Measurements from ENCODE around the gene OXLD1.

Gene OXLD1

DNA sequence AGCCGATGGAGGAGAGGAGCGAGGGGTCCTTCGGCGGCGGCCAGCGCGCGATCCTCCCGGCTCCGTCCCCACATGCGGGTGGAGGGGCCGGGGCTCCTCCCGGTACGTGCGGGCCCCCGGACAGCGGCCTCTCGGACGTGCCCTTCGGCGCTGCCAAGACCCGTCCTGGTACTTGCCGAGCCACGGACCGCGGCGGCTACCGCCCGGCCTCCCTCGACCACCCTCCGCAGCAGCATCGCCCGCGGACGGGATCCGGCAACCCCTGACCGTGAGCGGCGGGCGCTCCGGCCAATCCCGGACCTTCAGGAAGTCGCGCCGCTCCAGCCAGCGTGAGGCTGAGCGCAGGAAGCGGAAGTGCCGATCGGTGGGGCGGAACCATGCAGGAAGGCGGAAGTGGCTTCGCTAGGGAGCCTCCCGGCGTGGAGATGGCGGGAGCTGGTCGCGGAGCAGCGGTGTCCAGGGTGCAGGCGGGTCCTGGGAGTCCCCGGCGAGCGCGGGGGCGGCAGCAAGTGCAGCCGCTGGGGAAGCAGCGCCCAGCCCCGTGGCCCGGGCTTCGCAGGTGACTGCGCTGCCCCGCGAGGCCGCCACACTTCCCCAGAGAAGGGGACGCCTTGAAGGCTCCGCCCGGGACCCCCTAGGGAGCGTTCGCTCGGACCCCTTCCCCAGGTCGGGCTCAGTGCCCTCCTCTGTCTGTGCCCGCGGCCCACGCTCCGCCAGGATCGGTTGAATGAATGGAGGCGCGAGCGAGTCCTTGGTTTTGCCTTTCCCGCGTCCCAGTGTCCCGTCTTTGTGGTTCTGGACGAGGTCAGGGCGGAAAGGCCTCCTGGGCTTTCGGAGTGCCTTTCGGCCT is at the start of gene OXLD1, which contains the start of gene CCDC137:
Gene OXLD1 (minus strand): TSS at position 264 of the 850 bp plus-strand sequence. CDS start 28 bp downstream, at position 236.
Gene CCDC137 (plus strand): TSS at position 396 of the 850 bp plus-strand sequence. CDS start 30 bp downstream, at position 426.
- peak; percentile 95 to 96 for DNase-seq

DNA sequence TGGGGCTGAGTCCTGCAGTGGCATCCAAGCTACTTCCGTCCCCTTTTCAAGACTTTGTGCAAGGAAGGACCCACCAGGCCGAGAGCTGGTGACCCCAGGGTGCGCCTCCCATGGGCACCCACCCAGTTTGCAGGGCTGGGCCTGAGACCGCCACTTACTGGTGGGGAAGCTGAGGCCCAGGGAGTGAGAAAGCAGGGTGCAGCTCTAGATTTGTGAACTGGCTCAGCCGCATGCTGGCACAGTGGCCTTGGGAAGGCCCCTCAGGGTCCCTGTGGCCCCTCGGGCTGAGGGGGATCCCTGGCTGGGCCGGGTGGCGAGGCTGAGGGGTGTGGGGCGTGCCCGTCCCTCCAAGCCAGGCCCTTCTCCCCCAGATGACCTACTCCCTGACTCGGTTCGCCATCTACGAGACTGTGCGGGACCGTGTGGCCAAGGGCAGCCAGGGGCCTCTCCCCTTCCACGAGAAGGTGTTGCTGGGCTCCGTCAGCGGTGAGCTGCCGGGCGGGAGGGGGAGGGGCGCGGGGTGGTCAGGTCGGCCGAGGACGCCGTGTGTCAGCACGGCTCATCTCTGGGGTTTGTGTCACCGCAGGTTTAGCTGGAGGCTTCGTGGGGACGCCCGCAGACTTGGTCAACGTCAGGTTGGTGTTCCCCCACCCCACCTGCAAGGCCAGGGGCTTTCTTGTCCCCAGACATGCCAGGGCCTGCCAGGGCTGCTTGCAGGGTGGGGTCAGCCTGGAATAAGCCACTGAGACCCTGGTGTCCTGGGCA is 48.9 kb upstream of the OXLD1 start:
- DNase-seq, result no peak

DNA sequence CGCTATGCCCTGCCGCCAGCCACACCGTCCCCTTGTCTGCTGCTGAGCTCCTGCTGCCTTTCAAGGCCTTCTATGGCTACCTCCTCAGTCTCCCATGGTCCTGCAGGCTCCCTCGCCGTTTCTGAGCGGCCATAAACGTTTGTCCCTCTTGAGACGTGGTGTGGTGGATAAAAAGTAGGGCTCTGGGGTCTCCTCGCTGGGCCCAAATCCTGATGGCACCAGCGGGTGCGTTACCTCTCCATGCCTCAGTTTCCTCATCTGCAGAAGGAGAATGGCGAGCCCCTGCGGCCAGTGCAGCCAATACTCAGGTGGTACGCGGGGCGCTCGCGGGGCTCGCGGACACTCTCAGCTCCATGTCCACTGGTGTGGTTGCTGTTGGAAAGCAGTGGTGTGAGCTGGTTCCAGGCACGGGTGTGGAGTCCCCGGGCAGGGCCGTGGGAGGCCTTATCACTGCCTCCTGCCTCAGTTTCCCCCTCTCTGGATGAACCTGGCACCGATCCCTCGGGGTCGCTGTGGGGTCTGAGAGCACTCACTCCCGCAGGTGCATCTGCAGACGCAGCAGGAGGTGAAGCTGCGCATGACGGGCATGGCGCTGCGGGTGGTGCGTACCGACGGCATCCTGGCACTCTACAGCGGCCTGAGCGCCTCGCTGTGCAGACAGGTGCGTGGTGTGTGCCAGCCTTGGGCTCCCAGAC is 48.2 kb upstream of the OXLD1 start:
- no peak for DNase-seq

DNA sequence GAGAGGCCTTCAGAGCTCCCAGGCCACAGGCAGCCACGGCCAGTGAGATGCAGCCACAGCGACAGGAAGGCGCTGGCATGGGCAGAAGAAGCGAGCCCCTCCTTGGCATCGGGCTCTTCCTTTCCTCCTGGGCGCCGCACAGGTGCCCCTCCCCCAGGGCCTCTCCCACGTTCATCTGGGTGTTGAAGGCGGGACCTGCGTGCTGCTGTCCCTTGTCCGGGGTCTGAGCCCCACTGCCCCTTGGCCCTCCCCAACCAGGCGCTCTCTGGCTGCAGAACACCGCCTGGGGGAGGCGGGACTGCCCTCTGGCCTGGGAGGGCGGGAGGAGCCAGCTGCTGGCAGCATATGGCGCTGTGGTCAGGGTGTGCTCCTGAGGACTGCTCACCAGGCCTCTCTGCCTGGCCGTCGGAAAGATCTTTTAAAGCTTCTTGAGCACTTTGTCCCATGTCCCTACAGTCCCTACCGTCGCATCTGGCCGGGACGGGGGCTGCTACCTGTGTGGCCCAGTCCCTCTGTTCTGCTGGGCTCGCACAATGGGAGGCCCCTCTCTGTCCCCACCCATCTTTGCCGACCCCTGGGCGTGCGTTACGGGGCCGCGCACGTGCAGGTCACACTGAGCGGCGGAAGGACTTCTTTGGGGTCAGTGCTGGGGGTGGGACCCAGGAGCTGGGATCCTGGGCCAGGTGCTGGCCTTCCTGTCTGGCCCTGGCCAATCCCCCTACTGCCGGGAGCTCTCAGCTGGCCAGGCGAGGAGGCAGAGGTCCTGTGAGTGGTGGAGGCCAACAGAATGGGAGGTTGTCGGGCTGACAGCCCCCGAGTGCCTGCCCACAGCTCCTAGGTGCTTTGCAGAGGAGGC is 47.4 kb upstream of the OXLD1 start:
- no peak for DNase-seq

DNA sequence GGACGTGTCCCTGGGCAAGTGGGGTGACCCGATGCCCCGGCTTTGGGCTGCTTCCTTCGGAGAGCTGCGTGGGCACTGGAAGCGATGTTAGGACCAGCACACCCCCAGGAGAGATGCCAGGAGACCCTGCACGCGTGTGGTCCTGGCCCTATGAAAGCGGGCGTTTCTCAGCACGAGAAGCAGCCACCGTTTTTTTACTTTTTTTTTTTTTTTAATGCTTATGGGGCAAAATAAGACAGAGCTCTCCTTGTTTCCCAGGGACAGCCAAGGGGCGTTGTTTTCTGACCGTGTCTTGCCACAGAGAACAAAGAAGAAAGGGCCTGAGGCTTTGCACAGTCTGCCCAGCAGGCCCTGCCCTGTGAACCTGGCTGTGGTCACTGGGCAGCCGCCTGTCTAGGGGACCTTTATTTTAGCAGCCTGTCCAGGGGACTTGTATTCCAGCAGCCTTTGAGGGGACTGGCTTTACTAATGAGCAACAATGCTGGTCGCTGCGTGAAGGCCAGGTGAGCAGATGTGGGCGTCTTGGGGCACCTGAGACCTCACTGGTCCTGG is 46.7 kb upstream of the OXLD1 start:
- no peak for DNase-seq

DNA sequence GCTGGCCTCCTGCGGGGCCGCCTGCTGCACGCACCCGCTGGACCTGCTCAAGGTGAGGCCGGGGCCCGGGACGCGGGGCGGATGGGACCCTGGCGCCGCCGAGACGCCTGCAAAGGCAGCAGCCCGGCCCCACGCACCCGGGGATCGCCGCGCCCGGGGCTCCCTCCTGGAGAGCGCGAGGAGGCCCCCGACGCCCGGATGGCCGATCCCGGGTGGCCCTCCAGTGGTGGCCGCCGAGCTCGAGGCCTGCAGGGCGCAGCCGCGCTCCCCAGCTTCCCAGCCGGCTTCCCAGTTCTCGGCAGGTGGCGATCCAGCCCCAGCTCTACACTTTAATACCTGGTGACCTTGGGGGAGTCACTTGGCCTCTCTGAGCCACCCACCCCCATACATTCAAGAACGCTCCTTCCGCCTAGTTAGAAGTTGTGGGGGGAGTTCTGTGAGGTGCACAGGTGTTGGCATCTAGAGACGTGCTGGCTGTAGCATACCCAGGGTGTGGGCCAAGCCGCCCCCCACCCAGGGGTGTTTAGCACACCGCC is 46.1 kb upstream of the OXLD1 start:
- DNase-seq, result peak; percentile 19

DNA sequence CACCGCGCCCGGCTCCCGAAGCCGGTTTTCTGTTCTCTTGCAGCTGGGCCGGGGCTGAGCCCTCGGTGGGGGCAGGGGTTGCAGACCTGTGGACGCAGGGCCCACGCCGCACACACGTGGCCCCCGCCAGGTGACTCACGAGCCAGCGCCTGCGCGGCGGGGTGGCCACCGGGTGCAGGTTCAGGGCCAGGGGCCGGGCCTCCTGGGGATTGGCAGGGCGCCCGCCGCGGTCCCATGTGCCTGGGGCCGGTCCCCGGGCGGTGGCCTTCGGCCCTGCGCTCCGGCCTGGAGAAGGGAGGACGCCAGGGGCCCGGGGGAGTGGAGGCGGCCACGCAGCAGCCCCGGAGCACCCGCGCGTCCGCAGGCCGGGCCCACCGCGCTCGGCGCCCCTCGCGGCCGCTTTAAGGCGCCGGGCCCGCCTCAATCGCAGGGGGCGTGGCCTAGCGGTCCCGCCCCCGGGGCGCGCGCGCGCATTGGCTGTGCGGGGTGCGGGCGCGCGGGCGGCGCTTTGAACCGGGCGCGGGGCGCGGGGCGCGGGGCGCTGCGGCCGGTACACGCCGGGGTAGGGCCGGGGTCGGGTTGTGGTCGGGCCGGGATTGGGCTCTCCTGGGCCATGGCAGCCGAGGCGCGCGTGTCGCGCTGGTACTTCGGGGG is 45.5 kb upstream of the OXLD1 start, which contains the start of gene SLC25A10:
Gene SLC25A10 (plus strand): TSS at position 471 of the 654 bp plus-strand sequence. CDS start 143 bp downstream, at position 614.
- DNase-seq, result peak; percentile 78 to 81

DNA sequence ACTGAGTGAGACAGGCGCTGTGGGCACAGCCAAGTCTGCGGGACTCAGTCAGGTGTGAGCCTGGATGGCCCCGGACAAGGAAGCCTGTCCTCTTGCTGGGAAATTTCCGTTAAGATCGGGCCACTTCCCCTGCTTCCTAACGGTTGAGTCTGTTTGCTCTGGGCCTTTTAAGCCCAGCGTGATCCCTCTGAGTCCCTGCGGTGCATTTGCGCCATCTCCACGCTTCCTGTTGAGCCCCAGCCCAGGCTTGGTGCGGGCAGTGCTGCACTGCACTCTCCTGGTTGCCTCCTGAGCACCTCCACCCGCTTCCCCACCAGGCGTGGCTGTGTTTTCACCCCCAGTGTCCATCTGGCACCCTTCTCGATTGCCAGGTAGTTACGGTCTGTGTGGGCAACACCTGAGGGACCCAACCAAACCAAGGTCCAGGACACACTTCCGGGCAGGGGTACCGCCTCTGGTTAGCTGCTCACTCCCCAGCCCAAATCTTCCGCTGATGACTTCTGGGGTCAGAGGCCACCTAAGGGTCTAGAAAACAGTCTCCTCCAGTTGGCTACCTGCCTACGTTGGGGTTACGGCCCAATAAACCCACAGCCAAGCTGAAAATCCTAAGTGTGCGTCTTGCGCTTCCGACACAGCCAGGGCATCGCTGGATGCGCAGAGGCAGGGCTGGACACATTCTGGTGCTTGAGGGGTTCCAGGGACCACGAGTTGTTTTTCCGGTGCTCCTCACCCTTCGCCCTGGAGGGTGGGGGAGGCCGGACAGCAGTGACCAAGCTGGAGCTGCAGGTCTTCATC is 44.3 kb upstream of the OXLD1 start:
- DNase-seq, result no peak

DNA sequence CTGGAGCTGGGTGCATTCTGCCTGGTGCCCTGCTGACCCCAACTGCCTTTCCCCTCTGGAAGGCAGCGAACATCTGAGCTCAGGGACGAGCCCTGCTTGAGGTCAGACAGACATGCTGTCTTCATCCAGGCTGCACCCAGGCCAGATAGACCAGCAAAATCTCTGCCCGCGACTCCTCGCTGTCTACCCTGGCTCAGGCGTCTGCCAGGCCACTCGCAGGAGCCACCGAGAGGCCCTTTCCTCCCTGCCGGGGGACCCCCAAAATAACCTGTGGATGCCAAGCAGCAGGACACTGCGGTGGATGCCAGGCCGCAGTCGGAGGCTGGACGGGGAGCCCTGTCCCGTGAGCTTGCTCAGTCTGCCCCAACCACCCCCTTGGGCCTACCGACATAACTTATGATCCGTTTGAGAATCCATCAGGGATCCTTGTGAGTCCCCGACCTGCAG is 42.4 kb upstream of the OXLD1 start:
- DNase-seq, result no peak

DNA sequence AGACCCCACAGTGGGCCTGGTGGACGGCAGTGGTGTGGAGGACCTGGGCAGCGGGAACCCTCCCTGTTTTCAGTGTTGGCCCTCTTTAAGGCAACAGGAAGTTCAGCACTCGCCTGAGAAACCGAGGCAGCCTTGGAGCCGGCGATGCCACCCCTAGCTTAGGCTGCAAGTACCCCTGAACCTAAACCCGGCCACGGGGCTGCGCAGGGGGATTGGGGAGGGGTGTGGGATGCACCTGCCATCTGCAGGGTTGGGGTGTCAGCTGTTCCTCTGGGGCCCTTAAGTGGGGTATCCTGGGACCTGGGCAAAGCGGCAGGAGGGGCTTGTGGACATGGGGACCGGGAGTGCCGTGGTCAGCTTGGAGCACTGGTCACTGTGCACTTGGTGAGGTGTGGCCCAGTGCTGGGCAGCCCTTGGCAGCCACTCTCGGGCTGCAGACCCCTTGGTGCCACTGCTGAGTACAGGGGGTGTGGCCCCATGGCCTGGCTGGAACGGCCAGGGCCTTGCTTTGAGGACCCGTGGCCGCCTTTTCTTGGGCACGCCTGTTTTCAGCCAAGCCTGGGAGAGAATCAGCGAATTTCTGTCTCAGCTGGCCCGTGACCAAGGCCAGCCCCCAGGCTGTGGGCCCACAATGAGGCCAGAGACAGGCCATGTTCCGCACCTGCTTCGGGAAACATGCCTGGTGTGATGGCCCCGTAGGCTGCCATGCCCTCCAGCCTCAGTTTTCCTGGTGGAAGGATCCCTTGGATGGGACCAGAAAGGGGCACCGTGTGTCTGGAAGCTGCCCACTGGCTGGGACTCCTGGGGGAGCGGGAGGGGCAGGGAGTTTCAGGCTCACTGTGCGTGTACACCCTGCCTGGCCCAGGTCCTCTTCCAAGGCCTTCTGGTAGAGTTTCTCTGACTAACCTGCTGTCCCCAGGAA is 41.6 kb upstream of the OXLD1 start:
- no peak for DNase-seq

DNA sequence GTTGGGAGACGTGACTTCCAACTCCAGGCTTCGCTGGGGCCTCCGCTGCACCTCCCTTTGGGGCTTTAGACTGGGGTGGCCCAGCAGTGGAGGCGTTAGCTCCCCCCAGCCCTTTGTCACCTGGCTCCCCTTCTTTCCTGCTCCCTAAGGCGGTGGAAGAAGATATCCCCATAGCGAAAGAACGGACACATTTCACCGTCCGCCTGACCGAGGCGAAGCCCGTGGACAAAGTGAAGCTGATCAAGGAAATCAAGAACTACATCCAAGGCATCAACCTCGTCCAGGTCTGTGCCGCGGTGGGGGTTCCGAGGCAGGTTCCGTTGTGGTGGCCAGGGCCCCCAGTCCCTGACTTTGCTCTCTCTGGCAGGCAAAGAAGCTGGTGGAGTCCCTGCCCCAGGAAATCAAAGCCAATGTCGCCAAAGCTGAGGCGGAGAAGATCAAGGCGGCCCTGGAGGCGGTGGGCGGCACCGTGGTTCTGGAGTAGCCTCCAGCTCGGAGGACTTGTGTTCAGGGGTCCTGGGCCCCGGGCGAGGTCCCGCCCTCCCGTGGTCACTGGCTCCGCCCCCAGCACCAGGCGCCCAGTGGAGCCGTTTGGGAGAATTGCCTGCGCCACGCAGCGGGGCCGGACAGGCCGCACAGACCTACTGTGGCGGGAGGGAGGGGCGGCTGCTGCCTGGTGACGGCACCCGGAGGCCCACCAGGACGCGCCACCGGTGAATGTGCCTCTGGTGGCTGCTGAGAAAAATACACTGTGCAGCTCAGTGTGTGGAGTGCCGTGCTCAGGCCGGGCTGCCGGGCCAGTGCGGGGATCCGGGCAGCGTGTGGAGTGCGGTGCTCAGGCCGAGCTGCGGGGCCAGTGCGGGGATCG is 40.6 kb upstream of the OXLD1 start:
- DNase-seq, result no peak

DNA sequence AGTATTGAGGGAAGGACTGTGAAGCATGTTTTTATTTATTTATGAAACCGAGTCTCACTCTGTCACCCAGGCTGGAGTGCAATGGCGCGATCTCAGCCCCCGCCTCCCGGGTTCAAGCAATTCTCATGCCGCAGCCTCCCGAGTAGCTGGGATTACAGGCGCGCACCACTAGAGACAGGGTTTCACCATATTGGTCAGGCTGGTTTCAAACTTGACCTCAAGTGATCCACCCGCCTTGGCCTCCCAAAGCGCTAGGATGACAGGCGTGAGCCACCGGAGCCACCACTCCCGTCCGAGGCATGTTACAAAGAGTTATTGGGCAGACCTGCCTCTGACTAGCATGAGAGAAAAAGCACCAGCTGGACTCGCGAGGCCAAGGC is 39.8 kb upstream of the OXLD1 start:
- DNase-seq, result no peak

DNA sequence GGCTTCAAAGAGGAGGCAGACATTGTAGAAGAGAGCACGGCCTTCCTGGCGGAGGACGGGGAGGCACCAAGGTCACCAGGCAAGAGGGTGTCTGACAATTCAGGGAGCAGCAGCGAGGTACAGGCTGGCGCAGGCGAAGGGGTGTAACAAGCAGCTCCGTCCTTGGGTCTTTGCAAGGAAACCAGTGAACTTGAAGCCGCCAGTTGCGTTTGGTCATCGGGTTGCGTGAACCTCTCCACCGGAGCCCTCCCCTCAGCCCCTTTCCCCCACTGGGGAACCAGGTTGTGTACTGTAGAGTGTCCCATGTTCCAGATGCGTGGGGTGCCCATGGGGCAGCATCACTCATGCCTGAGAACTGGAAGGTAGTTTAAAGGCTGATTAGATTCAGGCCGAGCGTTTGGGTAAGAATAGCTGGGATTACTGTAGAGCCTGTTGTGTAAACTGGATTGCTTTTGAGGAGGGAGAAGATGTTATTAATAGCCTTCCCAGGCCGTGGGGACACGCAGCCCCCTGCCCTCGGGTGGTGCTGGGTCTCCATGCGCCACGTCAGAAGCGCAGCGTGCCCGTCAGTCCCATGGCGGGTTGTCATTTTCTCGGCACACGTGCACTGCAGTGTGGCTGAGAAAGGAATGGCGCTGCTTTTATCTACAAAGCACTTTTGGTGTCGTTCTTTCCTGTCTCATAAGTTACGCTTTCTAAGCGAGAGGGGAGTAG is 39.3 kb upstream of the OXLD1 start:
- DNase-seq, result no peak

DNA sequence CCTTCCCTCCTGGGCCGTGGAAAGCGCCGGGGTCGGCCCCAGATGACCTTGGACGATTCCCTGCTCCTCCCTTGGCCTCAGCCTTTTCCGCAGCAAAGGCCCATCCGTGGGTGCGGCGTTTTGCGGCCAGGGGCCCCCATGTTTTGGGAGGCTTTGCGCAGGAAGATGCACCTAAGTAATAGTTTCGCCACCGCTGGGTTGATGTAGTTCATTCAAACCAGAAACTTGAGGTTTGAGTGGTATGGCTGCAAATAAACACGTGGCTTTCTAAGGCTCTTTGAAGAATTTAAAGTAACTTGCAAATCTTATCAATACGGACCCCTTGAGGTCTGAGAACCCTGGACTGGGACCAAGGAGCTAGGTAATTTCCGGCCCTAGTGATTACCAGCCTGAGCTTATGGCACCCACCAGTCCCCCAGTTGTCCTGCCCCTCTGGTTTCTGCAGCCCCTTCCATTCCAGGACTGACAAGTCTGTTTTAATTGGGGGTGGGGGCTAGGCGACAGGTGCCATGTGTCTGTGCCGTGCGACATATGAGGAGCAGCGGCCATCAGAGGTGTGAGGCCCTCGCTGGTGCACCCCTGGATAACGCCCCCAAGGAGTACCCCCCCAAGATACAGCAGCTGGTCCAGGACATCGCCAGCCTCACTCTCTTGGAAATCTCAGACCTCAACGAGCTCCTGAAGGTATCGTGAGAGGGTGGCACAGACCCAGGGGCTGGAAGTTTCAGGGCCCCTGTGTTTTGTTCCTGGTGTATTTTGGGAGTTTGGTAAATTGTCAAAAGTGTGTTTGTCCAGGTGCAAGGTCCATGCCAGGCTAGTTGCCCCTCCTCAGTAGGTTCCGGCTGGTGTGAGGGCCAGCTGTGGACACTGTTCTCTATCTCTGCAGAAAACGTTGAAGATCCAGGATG is 37.6 kb upstream of the OXLD1 start:
- DNase-seq, result no peak

DNA sequence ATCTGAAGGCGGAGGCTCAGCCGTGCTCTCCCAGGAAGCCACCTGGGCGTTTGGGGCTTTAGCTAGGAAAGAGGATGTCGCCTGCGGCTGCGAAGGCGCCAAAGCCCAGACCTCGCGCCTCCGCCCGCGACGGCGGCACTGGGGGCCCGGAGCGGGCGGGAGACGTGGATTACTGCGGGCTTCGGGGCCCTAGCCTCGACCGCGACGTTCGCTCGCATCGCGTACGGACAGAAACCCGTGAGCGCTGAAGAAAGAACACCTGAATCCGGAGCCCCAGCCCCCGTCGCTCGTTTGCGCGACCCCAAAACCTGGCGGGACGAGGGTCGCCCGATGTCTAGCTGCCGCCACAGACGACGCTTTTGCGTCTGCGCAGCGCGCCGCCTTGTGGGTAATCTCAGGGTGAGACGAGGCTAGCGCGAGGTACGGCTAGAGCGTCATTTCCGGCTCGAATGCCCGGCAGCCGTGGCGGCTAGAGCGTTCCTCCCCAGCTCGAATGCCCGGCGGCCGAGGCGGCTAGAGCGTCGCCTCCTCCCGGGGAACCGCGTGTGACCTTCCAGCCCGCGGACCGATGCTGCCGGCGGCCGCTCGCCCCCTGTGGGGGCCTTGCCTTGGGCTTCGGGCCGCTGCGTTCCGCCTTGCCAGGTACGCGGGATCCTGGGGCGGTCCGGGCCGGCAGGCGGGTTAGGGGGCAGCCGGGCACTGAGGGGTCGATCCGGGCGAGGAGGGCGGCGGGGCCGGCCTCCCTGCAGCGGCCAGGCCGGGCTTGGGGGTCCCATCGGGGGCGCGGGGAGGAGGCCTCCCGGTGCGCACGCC is 36.7 kb upstream of the OXLD1 start, which contains the start of gene MRPL12:
Gene MRPL12 (plus strand): TSS at position 434 of the 813 bp plus-strand sequence. CDS start 135 bp downstream, at position 569.
- DNase-seq, result peak; percentile 93 to 95

Measured in AML-193 (cell line).